Gastroesophageal sphincter (tissue), 3 donors: ENCODE data around the gene NOL9.

Source experiments
- CTCF ChIP-seq, 4 experiments: fragments of 200-600 bp in 2 of 4; fragments of 450-650 bp in 2 of 4; sonication (generic) in 1 of 4; IDR thresholded peaks; one replicate each; pipeline ENCODE4 v1.5.1; 2017 to 2019; ENCODE audit warnings: antibody characterized with exemption in 4 of 4, mild to moderate bottlenecking in 2 of 4, moderate library complexity in 2 of 4
- EP300 ChIP-seq: sonication (generic); formaldehyde crosslinking; IDR thresholded peaks from one replicate; pipeline ENCODE4 v1.6.1; 2017; ENCODE audit warnings: antibody characterized with exemption, mild to moderate bottlenecking

- TF ChIP-seq CTCF (IDR thresholded peaks at IDR 0.05) (no peak), EP300 (no peak)
Observed at GRCh38 chr1:6600410-6601048, 46.2 kb upstream of the NOL9 start.
